Ovary (tissue), 9 donors: ENCODE measurements around the gene SLC39A11. TPM values are rescaled to one million over a fixed set of nuclear protein-coding genes. Genes with fewer than 3 reads are reported as not detected.
"Not testable (repeated sequence)": the region's sequence is repeated elsewhere in the genome, so short reads cannot be mapped to it uniquely, and the experiment has no call there.

Source experiments
- DNase-seq, 5 donors: peaks; one replicate each; pipeline ENCODE4 v3.0.0-alpha.2; 2019 to 2020
- H3K27ac ChIP-seq, 2 donors: fragments of 200-600 bp; one replicate each; pipeline versions ENCODE4 v1.5.1 to v1.8.0; 2019 to 2022
- H3K27me3 ChIP-seq: fragments of 200-600 bp; one replicate; pipeline ENCODE4 v1.8.0; 2022
- H3K36me3 ChIP-seq: fragments of 200-600 bp; sonication (generic); one replicate; pipeline ENCODE4 v1.5.1; 2019
- H3K4me1 ChIP-seq: one replicate; pipeline ENCODE4 v1.8.1; 2013; ENCODE audit warnings: mild to moderate bottlenecking, moderate library complexity; ENCODE audit not compliant: insufficient read depth
- H3K4me3 ChIP-seq: fragments of 200-600 bp; sonication (generic); one replicate; pipeline ENCODE4 v1.5.1; 2017
- H3K9me3 ChIP-seq, 2 donors: fragments of 200-600 bp in 1 of 2; sonication (generic) in 1 of 2; one replicate each; pipeline versions ENCODE4 v1.5.1 to v1.8.1; 2013 to 2019; ENCODE audit warnings: mild to moderate bottlenecking in 1 of 2, moderate library complexity in 1 of 2
- EP300 ChIP-seq: sonication (generic); formaldehyde crosslinking; IDR thresholded peaks from one replicate; pipeline ENCODE4 v1.6.1; 2017; ENCODE audit warnings: antibody characterized with exemption
- POLR2A ChIP-seq: fragments of 450-650 bp; IDR thresholded peaks from one replicate; pipeline ENCODE4 v1.6.1; 2017; ENCODE audit warnings: antibody characterized with exemption, mild to moderate bottlenecking, moderate library complexity
- WGBS, 3 donors: extraction: QIAGEN DNeasy Blood & Tissue Kit in 1 of 3; methylation state at CpG; one replicate each; pipeline versions ENCODE4 v1.1.5 to v1.1.7; 2013 to 2017; 5-methylcytosine and 5-hydroxymethylcytosine counted together
- intact Hi-C, 4 donors: fragments of 100-400 bp; cut with DNase I; formaldehyde crosslinking; loops; one replicate each; pipeline versions ENCODE4 v1.11.0 to v1.15.1; 2022 to 2023
- polyA plus RNA-seq, 2 donors: library from polyadenylated mRNA; stranded (reverse); fragments of 200-250 nt in 1 of 2; fragments of 350-450 nt in 1 of 2; fragmentation: Illumina TruSeq in 1 of 2; extraction: RNeasy Lipid Tissue Mini Kit (QIAGEN cat#74804) in 1 of 2; gene quantifications; one replicate each; pipeline ENCODE4 v1.2.3, GENCODE V29; 2013 to 2014
- total RNA-seq, 7 donors: library from RNA; depleted of rRNA in 2 of 7; stranded (reverse); fragments of >200 nt in 2 of 7; fragmentation: NEBNext Ultra II Directional in 3 of 7; extraction: Animal tissue kit (Norgen Biotek cat#: 25700) in 3 of 7; gene quantifications; one replicate each; pipeline versions ENCODE4 v1.1.0 to v1.2.4, GENCODE V29; 2016 to 2023
- TF ChIP-seq, protein P1 (sequence below), 3 donors: fragments of 450-650 bp in 2 of 3; fragments of 200-600 bp in 1 of 3; IDR thresholded peaks; one replicate each; pipeline versions ENCODE4 v1.5.1 to v1.8.0; 2016 to 2022; ENCODE audit warnings: antibody characterized with exemption in 3 of 3, mild to moderate bottlenecking in 1 of 3
- donor health status: DM: no; HTN: no; CAD: no; lungs with moderate emphysema.
- donor health status: DM: no; HTN: no; CAD: no.
- donor health status: Bipolar disorder and iron deficiency.
- donor health status: DM: yes; HTN: yes; CAD: no.
- donor health status: DM: no; HTN: no; CAD: no.
- donor health status: DM: yes; HTN: yes; CAD: no.

Gene SLC39A11
- total and polyA plus RNA-seq, 9 donors = 4.0 to 21.2 (median 10.1) TPM

DNA sequence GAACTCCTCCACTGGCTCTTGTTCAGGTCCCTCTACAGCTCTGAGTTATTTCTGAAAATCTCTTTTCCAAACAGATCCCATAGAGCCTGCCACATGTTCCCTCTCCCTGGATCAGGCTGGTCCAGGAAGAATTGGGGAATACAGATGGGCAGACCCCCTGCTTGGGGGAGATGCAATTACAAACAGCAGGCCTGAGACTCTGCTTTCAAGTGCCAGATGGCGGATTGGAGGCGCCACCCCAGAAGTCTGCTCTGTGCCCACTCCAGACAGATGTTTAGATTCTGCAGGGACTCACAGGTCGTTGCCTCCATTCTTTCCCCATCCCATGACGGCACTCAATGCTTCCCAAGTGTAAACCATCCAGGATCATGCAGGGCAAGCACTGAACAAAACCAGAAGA is 316.6 kb downstream of the SLC39A11 start:
- no peak for TF ChIP-seq POLR2A
- TF ChIP-seq EP300 = no peak
- TF ChIP-seq, protein P1, sequence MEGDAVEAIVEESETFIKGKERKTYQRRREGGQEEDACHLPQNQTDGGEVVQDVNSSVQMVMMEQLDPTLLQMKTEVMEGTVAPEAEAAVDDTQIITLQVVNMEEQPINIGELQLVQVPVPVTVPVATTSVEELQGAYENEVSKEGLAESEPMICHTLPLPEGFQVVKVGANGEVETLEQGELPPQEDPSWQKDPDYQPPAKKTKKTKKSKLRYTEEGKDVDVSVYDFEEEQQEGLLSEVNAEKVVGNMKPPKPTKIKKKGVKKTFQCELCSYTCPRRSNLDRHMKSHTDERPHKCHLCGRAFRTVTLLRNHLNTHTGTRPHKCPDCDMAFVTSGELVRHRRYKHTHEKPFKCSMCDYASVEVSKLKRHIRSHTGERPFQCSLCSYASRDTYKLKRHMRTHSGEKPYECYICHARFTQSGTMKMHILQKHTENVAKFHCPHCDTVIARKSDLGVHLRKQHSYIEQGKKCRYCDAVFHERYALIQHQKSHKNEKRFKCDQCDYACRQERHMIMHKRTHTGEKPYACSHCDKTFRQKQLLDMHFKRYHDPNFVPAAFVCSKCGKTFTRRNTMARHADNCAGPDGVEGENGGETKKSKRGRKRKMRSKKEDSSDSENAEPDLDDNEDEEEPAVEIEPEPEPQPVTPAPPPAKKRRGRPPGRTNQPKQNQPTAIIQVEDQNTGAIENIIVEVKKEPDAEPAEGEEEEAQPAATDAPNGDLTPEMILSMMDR (IDR thresholded peaks at IDR 0.05) = no peak
- WGBS, 3 donors = 30 to 59% (median 37%) methylated on average over 4 of the region's 4 CpGs
- Histone ChIP-seq H3K27ac (no peak overlapping the region), H3K4me3 (no peak overlapping the region), H3K4me1 (no peaks in the 10 kb centered on the region), H3K27me3 (no peaks in the 10 kb centered on the region), H3K9me3 (no peaks in the 10 kb centered on the region), H3K36me3 (no peaks in the 10 kb centered on the region)
- intact Hi-C loops = no loop called here
- DNase-seq = no peak

DNA sequence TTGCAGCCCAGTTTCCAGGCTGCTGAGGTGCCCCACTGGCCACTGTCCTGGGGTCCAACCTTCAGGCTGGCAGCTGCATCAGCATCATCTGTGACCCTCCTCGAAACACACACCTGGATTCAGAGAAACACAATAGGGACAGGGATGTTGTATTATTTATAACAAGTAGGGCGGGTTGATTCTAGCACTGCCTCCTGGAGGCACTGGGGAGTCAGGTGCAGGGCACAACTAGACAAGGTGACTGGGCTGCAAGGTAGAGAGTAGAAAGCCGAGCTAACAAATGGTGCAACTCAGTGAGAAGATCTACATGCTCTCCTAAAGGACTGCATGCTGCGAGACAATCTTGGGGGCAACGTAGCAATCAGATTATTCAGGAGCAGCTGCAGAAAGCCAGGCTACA is 317.3 kb downstream of the SLC39A11 start:
- H3K36me3 ChIP-seq = no peaks in the 10 kb centered on the region
- H3K4me3 ChIP-seq = no peak overlapping the region
- no peaks in the 10 kb centered on the region for H3K4me1 ChIP-seq
- no peak for DNase-seq
- no peaks in the 10 kb centered on the region for H3K9me3 ChIP-seq
- 93 to 96% (median 96%) methylated on average over 5 of the region's 5 CpGs for WGBS, 3 donors
- H3K27ac ChIP-seq = no peak overlapping the region
- intact Hi-C loops = no loop called here
- no peaks in the 10 kb centered on the region for H3K27me3 ChIP-seq
- TF ChIP-seq POLR2A (no peak), EP300 (no peak)
- TF ChIP-seq, protein P1 (IDR thresholded peaks at IDR 0.05) = no peak

DNA sequence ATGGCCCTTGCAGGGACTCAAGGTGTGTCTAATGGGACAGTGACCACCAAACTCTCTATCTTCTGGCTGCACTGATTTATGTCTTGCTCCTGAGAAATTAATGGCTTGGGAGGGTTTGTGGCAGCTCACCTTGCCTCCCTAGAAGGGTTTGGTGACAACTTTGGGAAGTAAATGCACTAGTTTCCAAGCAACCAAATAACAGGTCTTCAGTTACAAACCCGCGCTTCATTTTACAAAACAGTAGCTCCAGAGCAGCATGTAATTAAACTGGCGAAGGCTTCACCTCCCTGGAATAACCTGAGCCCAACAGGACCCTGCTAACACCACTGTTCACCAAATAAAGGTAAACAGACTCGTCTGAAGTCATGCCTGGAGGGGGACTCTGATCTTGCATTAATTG is 318.3 kb downstream of the SLC39A11 start:
- no peaks in the 10 kb centered on the region for H3K4me1 ChIP-seq
- intact Hi-C loops = no loop called here
- no peaks in the 10 kb centered on the region for H3K27me3 ChIP-seq
- H3K27ac ChIP-seq = no peak overlapping the region
- H3K36me3 ChIP-seq = no peaks in the 10 kb centered on the region
- DNase-seq = no peak
- no peak overlapping the region for H3K4me3 ChIP-seq
- H3K9me3 ChIP-seq = no peaks in the 10 kb centered on the region
- no peak for TF ChIP-seq POLR2A
- no peak for TF ChIP-seq EP300
- TF ChIP-seq, protein P1 (IDR thresholded peaks at IDR 0.05) = no peak
- WGBS, 3 donors = 93 to 97% (median 93%) methylated on average over 4 of the region's 4 CpGs

DNA sequence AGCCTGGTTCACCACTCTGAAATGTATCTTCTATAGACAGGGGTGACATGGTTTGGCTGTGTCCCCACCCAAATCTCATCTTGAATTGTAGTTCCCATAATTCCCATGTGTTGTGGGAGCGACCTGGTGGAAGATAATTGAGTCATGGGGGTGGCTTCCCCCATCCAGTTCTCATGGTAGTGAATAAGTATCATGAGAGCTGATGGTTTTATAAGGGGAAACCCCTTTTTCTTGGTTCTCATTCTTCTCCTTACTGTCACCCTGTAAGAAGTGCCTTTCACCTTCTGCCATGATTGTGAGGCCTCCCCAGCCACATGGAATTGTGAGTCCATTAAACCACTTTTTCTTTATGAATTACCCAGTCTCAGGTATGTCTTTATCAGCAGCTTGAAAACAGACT is 319.3 kb downstream of the SLC39A11 start:
- WGBS, 3 donors = 98 to 100% (median 100%) methylated on average over 1 of the region's 1 CpG
- intact Hi-C loops, H3K36me3 ChIP-seq, H3K9me3 ChIP-seq, H3K4me3 ChIP-seq, H3K27ac ChIP-seq, H3K27me3 ChIP-seq, H3K4me1 ChIP-seq, DNase-seq: not testable (repeated sequence)

DNA sequence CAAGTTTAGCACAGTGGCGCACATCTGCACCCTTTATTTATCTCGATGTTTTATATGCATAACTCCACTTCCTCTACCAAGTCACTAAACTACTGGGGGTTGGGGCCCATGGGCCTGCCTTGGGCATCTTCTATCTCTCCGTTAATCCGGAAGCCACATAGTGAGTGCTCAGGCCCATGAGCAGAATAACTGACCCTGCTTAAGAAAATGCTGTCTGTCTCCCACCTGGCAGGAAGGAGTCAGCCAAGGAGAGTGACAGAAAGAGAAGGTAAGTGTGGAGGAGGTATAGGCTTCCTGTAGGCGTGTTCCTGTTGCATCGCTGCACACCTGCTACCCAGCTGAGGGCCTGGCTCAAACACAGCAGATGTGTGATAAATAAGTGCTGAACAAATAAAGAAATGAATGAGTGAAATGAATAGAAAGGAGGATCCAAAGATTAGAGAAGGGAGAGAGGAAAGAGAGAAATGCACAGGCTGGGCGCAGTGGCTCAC is 320.1 kb downstream of the SLC39A11 start:
- H3K4me1 ChIP-seq = no peaks in the 10 kb centered on the region
- H3K27ac ChIP-seq = no peak overlapping the region
- no peaks in the 10 kb centered on the region for H3K9me3 ChIP-seq
- DNase-seq = no peak
- TF ChIP-seq EP300 = no peak
- intact Hi-C loops = no loop called here
- WGBS, 3 donors = 91 to 95% (median 93%) methylated on average over 7 of the region's 7 CpGs
- H3K4me3 ChIP-seq = no peak overlapping the region
- H3K36me3 ChIP-seq = no peaks in the 10 kb centered on the region
- no peaks in the 10 kb centered on the region for H3K27me3 ChIP-seq

DNA sequence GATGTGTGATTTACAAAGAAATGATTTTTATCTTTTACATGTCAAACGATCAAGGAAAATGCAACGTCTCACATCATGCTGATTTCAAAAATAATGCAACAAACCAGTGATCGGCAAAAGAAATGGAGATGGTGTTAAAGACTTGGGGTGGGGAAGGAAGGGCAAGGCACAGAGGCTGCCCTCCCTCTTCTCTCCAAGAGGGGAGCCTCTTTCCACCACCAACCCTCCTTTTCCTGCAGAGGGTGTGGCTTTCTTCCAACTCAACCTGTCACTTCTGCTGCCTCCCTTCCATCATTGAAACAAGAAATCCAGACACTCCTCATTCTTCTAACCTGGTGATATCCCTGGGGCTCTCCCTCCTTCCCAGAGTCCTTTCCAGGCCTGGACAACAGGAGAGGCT is 320.8 kb downstream of the SLC39A11 start:
- Histone ChIP-seq H3K36me3 (no peaks in the 10 kb centered on the region), H3K27ac (no peak overlapping the region), H3K9me3 (no peaks in the 10 kb centered on the region), H3K27me3 (no peaks in the 10 kb centered on the region), H3K4me3 (no peak overlapping the region), H3K4me1 (no peaks in the 10 kb centered on the region)
- WGBS, 3 donors = 76 to 87% (median 84%) methylated on average over 3 of the region's 3 CpGs
- TF ChIP-seq EP300 (no peak), POLR2A (no peak)
- TF ChIP-seq, protein P1 (IDR thresholded peaks at IDR 0.05) = no peak
- intact Hi-C loops = no loop called here
- no peak for DNase-seq
